ENCODE results near the gene ELAVL1. TPM values are rescaled to one million over a fixed set of nuclear protein-coding genes. Genes with fewer than 3 reads are reported as not detected.
"Not testable (repeated sequence)": the region's sequence is repeated elsewhere in the genome, so short reads cannot be mapped to it uniquely, and the experiment has no call there.

The ELAVL1 gene
- total RNA-seq, 1 donor from 2014 or later: 108 TPM

DNA sequence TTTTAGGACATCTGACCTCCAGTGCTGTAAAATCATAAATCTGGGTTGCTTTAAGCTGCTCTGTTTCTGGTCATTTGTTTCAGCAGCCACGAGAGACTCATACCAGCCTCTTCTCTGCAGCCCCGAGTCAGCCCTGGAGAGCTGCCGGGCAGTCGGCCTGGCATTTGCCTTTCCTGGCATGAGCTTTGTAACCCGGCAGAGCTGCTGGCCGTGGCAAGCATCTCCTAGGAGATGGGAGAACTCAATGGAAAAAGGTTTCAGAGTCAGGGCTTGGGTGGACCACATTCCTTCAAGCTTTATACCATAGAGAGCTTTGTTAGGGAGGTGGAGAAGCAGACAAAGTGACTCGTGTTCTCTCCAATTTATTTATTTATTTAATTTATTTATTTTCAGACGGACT, 25.5 kb upstream of the ELAVL1 start:
- H3K9me3 Mint-ChIP-seq: no peaks in the 10 kb centered on the region
- peaks cover 32% of the 10 kb centered on the region for H3K4me1 Mint-ChIP-seq
- no peak for DNase-seq (ENCODE audit: low spot score)
- H3K27ac ChIP-seq: no peak overlapping the region
- no peaks in the 10 kb centered on the region for H3K27me3 ChIP-seq
- no peaks in the 10 kb centered on the region for H3K9me3 ChIP-seq (ENCODE audit: low read depth)
- H3K4me1 ChIP-seq: peaks cover 55% of the 10 kb centered on the region
- H3K36me3 Mint-ChIP-seq: no peaks in the 10 kb centered on the region
- no peak overlapping the region for H2AFZ ChIP-seq (replicated peaks)
- no peak overlapping the region for H3K27ac Mint-ChIP-seq
- H3K4me2 ChIP-seq: no peak overlapping the region
- TF ChIP-seq, protein P1, sequence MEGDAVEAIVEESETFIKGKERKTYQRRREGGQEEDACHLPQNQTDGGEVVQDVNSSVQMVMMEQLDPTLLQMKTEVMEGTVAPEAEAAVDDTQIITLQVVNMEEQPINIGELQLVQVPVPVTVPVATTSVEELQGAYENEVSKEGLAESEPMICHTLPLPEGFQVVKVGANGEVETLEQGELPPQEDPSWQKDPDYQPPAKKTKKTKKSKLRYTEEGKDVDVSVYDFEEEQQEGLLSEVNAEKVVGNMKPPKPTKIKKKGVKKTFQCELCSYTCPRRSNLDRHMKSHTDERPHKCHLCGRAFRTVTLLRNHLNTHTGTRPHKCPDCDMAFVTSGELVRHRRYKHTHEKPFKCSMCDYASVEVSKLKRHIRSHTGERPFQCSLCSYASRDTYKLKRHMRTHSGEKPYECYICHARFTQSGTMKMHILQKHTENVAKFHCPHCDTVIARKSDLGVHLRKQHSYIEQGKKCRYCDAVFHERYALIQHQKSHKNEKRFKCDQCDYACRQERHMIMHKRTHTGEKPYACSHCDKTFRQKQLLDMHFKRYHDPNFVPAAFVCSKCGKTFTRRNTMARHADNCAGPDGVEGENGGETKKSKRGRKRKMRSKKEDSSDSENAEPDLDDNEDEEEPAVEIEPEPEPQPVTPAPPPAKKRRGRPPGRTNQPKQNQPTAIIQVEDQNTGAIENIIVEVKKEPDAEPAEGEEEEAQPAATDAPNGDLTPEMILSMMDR (IDR thresholded peaks at IDR 0.05): no peak
- TF ChIP-seq EZH2 (IDR thresholded peaks at IDR 0.05) (no peak), EZH2phosphoT487 (IDR thresholded peaks at IDR 0.05) (no peak)
- H4K20me1 ChIP-seq (ENCODE audit: low read depth): no peaks in the 10 kb centered on the region
- H3K4me3 Mint-ChIP-seq: no peak overlapping the region
- H3K36me3 ChIP-seq: no peaks in the 10 kb centered on the region
- peaks cover 55% of the 10 kb centered on the region for H3F3A ChIP-seq (ENCODE audit: low read depth)
- no peak overlapping the region for H3K4me3 ChIP-seq
- H3K9ac ChIP-seq: no peak overlapping the region
- H3K79me2 ChIP-seq (ENCODE audit: low read depth): no peaks in the 10 kb centered on the region
- no peaks in the 10 kb centered on the region for H3K27me3 Mint-ChIP-seq (ENCODE audit: insufficient read depth, low read depth)

DNA sequence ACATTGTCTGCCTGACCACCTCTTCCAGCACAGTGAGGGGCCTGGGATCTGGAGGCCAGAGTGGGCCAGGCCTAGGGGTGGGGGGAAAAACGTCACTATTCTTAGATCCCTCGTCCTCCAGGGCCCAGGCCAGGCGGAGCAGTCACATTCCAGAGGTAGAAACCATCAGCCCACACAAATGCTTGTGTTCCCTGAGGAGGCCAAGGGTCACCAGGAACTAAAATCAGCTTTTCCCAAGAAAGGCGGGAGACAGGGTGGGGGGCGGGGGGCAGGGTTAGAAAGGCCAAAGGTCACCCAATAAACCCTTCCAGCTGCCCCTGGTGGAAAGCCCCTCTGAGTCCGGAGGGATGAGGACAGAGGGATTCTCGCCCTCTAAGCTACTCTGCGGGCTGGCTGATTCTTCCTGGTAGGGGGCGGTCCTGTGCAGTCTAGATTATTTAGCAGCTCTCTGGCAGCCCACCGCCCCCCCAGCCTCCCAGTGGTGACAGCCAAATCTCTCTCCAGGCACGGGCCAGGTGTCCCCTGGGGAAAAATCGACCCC, 23.6 kb upstream of the ELAVL1 start:
- H3K4me3 ChIP-seq: no peak overlapping the region
- H3K4me2 ChIP-seq: peak overlapping the region; percentile 61
- peak overlapping the region; percentile 91 for H3K27ac Mint-ChIP-seq
- H3K27ac ChIP-seq: peak overlapping the region; percentile 99
- H3K4me1 ChIP-seq: peaks cover 53% of the 10 kb centered on the region
- H3K27me3 ChIP-seq: no peaks in the 10 kb centered on the region
- H2AFZ ChIP-seq (replicated peaks): no peak overlapping the region
- peak overlapping the region; percentile 76 for H3K4me3 Mint-ChIP-seq
- H4K20me1 ChIP-seq (ENCODE audit: low read depth): no peaks in the 10 kb centered on the region
- peaks cover 30% of the 10 kb centered on the region for H3K4me1 Mint-ChIP-seq
- H3K9me3 ChIP-seq (ENCODE audit: low read depth): no peaks in the 10 kb centered on the region
- no peaks in the 10 kb centered on the region for H3K9me3 Mint-ChIP-seq
- no peaks in the 10 kb centered on the region for H3K27me3 Mint-ChIP-seq (ENCODE audit: insufficient read depth, low read depth)
- peaks cover 52% of the 10 kb centered on the region for H3F3A ChIP-seq (ENCODE audit: low read depth)
- H3K79me2 ChIP-seq (ENCODE audit: low read depth): no peaks in the 10 kb centered on the region
- DNase-seq (ENCODE audit: low spot score): peak; percentile 98
- no peaks in the 10 kb centered on the region for H3K36me3 ChIP-seq
- TF ChIP-seq, protein P1 (IDR thresholded peaks at IDR 0.05): peak; percentile 41
- no peak for TF ChIP-seq EZH2 (IDR thresholded peaks at IDR 0.05)
- H3K36me3 Mint-ChIP-seq: no peaks in the 10 kb centered on the region
- no peak overlapping the region for H3K9ac ChIP-seq

GRCh38 chr19:8025316-8025715, 19.9 kb upstream of the ELAVL1 start:
- H3K27ac Mint-ChIP-seq: no peak overlapping the region

GRCh38 chr19:8024256-8024655, 18.8 kb upstream of the ELAVL1 start:
- H3K79me2 ChIP-seq (ENCODE audit: low read depth); H3K36me3 Mint-ChIP-seq; H2AFZ ChIP-seq (replicated peaks); H3K4me3 Mint-ChIP-seq; H3K4me2 ChIP-seq; H3K27me3 Mint-ChIP-seq (ENCODE audit: insufficient read depth, low read depth); H3K9me3 ChIP-seq (ENCODE audit: low read depth); H3K4me3 ChIP-seq; H3K9me3 Mint-ChIP-seq; H3K9ac ChIP-seq; H3K36me3 ChIP-seq; H3K27ac ChIP-seq; H4K20me1 ChIP-seq (ENCODE audit: low read depth); DNase-seq (ENCODE audit: low spot score); H3K27me3 ChIP-seq; H3K27ac Mint-ChIP-seq: not testable (repeated sequence)
- Histone ChIP-seq H3F3A (ENCODE audit: low read depth) (peaks cover 15% of the 10 kb centered on the region), H3K4me1 (peaks cover 15% of the 10 kb centered on the region)
- H3K4me1 Mint-ChIP-seq: peaks cover 12% of the 10 kb centered on the region

More at GRCh38 chr19:8025316-8025715, 19.9 kb upstream of the ELAVL1 start:
- Histone ChIP-seq H3K9me3 (ENCODE audit: low read depth) (no peaks in the 10 kb centered on the region), H3K27ac (no peak overlapping the region), H2AFZ (replicated peaks) (no peak overlapping the region), H3K36me3 (no peaks in the 10 kb centered on the region), H3K4me3 (no peak overlapping the region), H4K20me1 (ENCODE audit: low read depth) (no peaks in the 10 kb centered on the region), H3F3A (ENCODE audit: low read depth) (peaks cover 26% of the 10 kb centered on the region), H3K4me1 (peaks cover 25% of the 10 kb centered on the region), H3K9ac (no peak overlapping the region), H3K79me2 (ENCODE audit: low read depth) (no peaks in the 10 kb centered on the region), H3K27me3 (no peaks in the 10 kb centered on the region), H3K4me2 (no peak overlapping the region)
- DNase-seq (ENCODE audit: low spot score): no peak
- H3K9me3 Mint-ChIP-seq: no peaks in the 10 kb centered on the region
- H3K4me3 Mint-ChIP-seq: no peak overlapping the region
- H3K27me3 Mint-ChIP-seq (ENCODE audit: insufficient read depth, low read depth): peaks cover 2% of the 10 kb centered on the region
- peaks cover 18% of the 10 kb centered on the region for H3K4me1 Mint-ChIP-seq
- TF ChIP-seq, protein P1 (IDR thresholded peaks at IDR 0.05): no peak
- no peak for TF ChIP-seq EZH2 (IDR thresholded peaks at IDR 0.05)
- TF ChIP-seq EZH2phosphoT487 (IDR thresholded peaks at IDR 0.05): no peak
- peaks cover 7% of the 10 kb centered on the region for H3K36me3 Mint-ChIP-seq

All from neural progenitor cell (in vitro differentiated cells).